HG03432 (cell line): ENCODE data around the gene RPGRIP1L.

Experiments
- ATAC-seq: cut with Tn5 transposase; IDR thresholded peaks from one replicate; pipeline ENCODE4 v1.9.1; 2021; ENCODE audit warnings: mild to moderate bottlenecking, moderate library complexity; ENCODE audit not compliant: unreplicated experiment

The RPGRIP1L gene

GRCh38 chr16:53608094-53608493 is 95.6 kb downstream of the RPGRIP1L start:
- ATAC-seq = no peak

- no peak for ATAC-seq
These were observed 97.7 kb downstream of the RPGRIP1L start for GRCh38 chr16:53605831-53606400.

- no peak for ATAC-seq
These were observed 98.3 kb downstream of the RPGRIP1L start for GRCh38 chr16:53605356-53605755.

- no peak for ATAC-seq
These were observed 101.7 kb downstream of the RPGRIP1L start for GRCh38 chr16:53601961-53602360.

- no peak for ATAC-seq
These were observed 103.0 kb downstream of the RPGRIP1L start for GRCh38 chr16:53600616-53601015.

GRCh38 chr16:53600126-53600525 is 103.5 kb downstream of the RPGRIP1L start:
- no peak for ATAC-seq

- no peak for ATAC-seq
These were observed 104.1 kb downstream of the RPGRIP1L start for GRCh38 chr16:53599548-53599947.

- ATAC-seq = no peak
These were observed 105.0 kb downstream of the RPGRIP1L start for GRCh38 chr16:53598511-53599275.

GRCh38 chr16:53597776-53598175 is 105.9 kb downstream of the RPGRIP1L start:
- ATAC-seq = no peak

- no peak for ATAC-seq
These were observed 115.5 kb downstream of the RPGRIP1L start for GRCh38 chr16:53588081-53588648.

GRCh38 chr16:53583401-53583800 is 120.3 kb downstream of the RPGRIP1L start:
- ATAC-seq = no peak

GRCh38 chr16:53581784-53582183 is 121.9 kb downstream of the RPGRIP1L start:
- ATAC-seq = no peak

GRCh38 chr16:53580038-53580802 is 123.4 kb downstream of the RPGRIP1L start:
- ATAC-seq = no peak

- ATAC-seq = no peak
These were observed 126.8 kb downstream of the RPGRIP1L start for GRCh38 chr16:53576904-53577303.

- no peak for ATAC-seq
These were observed 127.4 kb downstream of the RPGRIP1L start for GRCh38 chr16:53576210-53576609.

- ATAC-seq = no peak
These were observed 131.9 kb downstream of the RPGRIP1L start for GRCh38 chr16:53571763-53572162.

- ATAC-seq = no peak
These were observed 137.0 kb downstream of the RPGRIP1L start for GRCh38 chr16:53566552-53567245.

GRCh38 chr16:53565296-53565863 is 138.3 kb downstream of the RPGRIP1L start:
- no peak for ATAC-seq

- no peak for ATAC-seq
These were observed 140.2 kb downstream of the RPGRIP1L start for GRCh38 chr16:53563426-53563825.

- no peak for ATAC-seq
These were observed 142.4 kb downstream of the RPGRIP1L start for GRCh38 chr16:53561101-53561888.
